Neural progenitor cell (in vitro differentiated cells): Measurements from ENCODE around the gene EPB41L3.

ENCODE experiments used
- EZH2 ChIP-seq: fragments of 200-600 bp; sonication (generic); IDR thresholded peaks from 2 replicates; pipeline ENCODE4 v1.6.1; 2017; ENCODE audit warnings: antibody characterized with exemption, mild to moderate bottlenecking, moderate library complexity
- EZH2phosphoT487 ChIP-seq: fragments of 200-600 bp; sonication (generic); IDR thresholded peaks from 2 replicates; pipeline ENCODE4 v1.6.1; 2017; ENCODE audit warnings: antibody characterized with exemption
- TF ChIP-seq, protein P1 (sequence below): fragments of 200-600 bp; sonication (generic); IDR thresholded peaks from 2 replicates; pipeline ENCODE4 v1.5.1; 2017; ENCODE audit warnings: antibody characterized with exemption, mild to moderate bottlenecking

GRCh38 chr18:5431836-5432575 is 111.8 kb downstream of the EPB41L3 start:
- TF ChIP-seq EZH2phosphoT487: no peak
- TF ChIP-seq, protein P1, sequence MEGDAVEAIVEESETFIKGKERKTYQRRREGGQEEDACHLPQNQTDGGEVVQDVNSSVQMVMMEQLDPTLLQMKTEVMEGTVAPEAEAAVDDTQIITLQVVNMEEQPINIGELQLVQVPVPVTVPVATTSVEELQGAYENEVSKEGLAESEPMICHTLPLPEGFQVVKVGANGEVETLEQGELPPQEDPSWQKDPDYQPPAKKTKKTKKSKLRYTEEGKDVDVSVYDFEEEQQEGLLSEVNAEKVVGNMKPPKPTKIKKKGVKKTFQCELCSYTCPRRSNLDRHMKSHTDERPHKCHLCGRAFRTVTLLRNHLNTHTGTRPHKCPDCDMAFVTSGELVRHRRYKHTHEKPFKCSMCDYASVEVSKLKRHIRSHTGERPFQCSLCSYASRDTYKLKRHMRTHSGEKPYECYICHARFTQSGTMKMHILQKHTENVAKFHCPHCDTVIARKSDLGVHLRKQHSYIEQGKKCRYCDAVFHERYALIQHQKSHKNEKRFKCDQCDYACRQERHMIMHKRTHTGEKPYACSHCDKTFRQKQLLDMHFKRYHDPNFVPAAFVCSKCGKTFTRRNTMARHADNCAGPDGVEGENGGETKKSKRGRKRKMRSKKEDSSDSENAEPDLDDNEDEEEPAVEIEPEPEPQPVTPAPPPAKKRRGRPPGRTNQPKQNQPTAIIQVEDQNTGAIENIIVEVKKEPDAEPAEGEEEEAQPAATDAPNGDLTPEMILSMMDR: no peak
- TF ChIP-seq EZH2: no peak
